Measurements from ENCODE around the gene ZNF345. TPM values are rescaled to one million over a fixed set of nuclear protein-coding genes. Genes with fewer than 3 reads are reported as not detected.

The ZNF345 gene
- polyA plus RNA-seq, 1 experiment = 2.6 TPM

GRCh38 chr19:36916991-36917390 is 66.3 kb downstream of the ZNF345 start:
- no peaks in the 10 kb centered on the region for H3K27me3 ChIP-seq (ENCODE audit: control insufficient read depth, insufficient read depth, low read length)
- no peak for TF ChIP-seq CTCF (IDR thresholded peaks at IDR 0.05; ENCODE audit: low read depth, low read length)
- POLR2A ChIA-PET = no interaction called here
- H3K9me3 ChIP-seq (ENCODE audit: control insufficient read depth, insufficient read depth, low read length) = peaks cover 11% of the 10 kb centered on the region
- DNase-seq (ENCODE audit: low read depth, low spot score) = no peak
- CTCF ChIA-PET = interaction anchor here (0.6 kb wide), 1 partner anchor 860 kb away, joined by 4 read pairs; no protein-coding TSS in a partner anchor
- H3K4me3 ChIP-seq (ENCODE audit: low read depth, low read length) = peak overlapping the region; percentile 85
- H3K27ac ChIP-seq (ENCODE audit: low read depth, low read length) = peak overlapping the region; percentile 0

GRCh38 chr19:36918090-36918489 is 67.4 kb downstream of the ZNF345 start:
- CTCF ChIA-PET = no interaction called here
- DNase-seq (ENCODE audit: low read depth, low spot score) = no peak
- H3K27me3 ChIP-seq (ENCODE audit: control insufficient read depth, insufficient read depth, low read length) = no peaks in the 10 kb centered on the region

More at GRCh38 chr19:36918090-36918489, 67.4 kb downstream of the ZNF345 start:
- POLR2A ChIA-PET = no interaction called here
- Histone ChIP-seq H3K27ac (ENCODE audit: low read depth, low read length) (no peak overlapping the region), H3K9me3 (ENCODE audit: control insufficient read depth, insufficient read depth, low read length) (peaks cover 7% of the 10 kb centered on the region; the same call in 1 of the 2 replicates), H3K4me3 (ENCODE audit: low read depth, low read length) (no peak overlapping the region)
- no peak for TF ChIP-seq CTCF (IDR thresholded peaks at IDR 0.05; ENCODE audit: low read depth, low read length)

Small RNAs within 50 kb of the gene (small RNA-seq; reads per million reads assigned to genes)
- gene RF00019 (ENCODE audit: insufficient read length, low read depth) = not detected

Other genes with a start within 250 kb of the ZNF345 start
- 2.0 and 2.2 TPM in 2 replicates for gene ZNF382, start 245.6 kb upstream of the ZNF345 start, polyA plus RNA-seq (2011; rRNA removed)
- 4.5 and 6.1 TPM in 2 replicates for gene ZNF461, start 184.0 kb upstream of the ZNF345 start, polyA plus RNA-seq (2011; rRNA removed)
- gene ZNF567, start 163.3 kb upstream of the ZNF345 start, polyA plus RNA-seq (2011; rRNA removed) = 5.5 and 8.5 TPM in 2 replicates
- 1.1 and 1.2 TPM in 2 replicates for gene ZNF850, start 78.1 kb upstream of the ZNF345 start, polyA plus RNA-seq (2011; rRNA removed)
- gene ZNF790, start 12.5 kb upstream of the ZNF345 start, polyA plus RNA-seq (2011; rRNA removed) = 2.6 and 4.1 TPM in 2 replicates
- gene ZNF829, start 65.4 kb downstream of the ZNF345 start, polyA plus RNA-seq (2011; rRNA removed) = 1.1 and 1.9 TPM in 2 replicates
- 7.8 and 8.6 TPM in 2 replicates for gene ZNF568, start 65.5 kb downstream of the ZNF345 start, polyA plus RNA-seq (2011; rRNA removed)
- gene ZNF420, start 227.6 kb downstream of the ZNF345 start, polyA plus RNA-seq (2011; rRNA removed) = 4.2 and 5.9 TPM in 2 replicates